DOHH2 (cell line): ENCODE results near the gene SUGCT.

Experiments
- EZH2phosphoT487 ChIP-seq: fragments of 200-600 bp; sonication (generic); IDR thresholded peaks from 2 replicates; pipeline ENCODE4 v1.6.1; 2017; ENCODE audit warnings: borderline replicate concordance, mild to moderate bottlenecking, antibody characterized with exemption, low read length, moderate library complexity, mixed read lengths
- TF ChIP-seq, protein P1 (sequence below): fragments of 200-600 bp; sonication (generic); IDR thresholded peaks from one replicate; pipeline ENCODE4 v1.5.1; 2014; ENCODE audit warnings: antibody characterized with exemption, mild to moderate bottlenecking, low read depth, low read length; ENCODE audit not compliant: poor library complexity, severe bottlenecking

DNA sequence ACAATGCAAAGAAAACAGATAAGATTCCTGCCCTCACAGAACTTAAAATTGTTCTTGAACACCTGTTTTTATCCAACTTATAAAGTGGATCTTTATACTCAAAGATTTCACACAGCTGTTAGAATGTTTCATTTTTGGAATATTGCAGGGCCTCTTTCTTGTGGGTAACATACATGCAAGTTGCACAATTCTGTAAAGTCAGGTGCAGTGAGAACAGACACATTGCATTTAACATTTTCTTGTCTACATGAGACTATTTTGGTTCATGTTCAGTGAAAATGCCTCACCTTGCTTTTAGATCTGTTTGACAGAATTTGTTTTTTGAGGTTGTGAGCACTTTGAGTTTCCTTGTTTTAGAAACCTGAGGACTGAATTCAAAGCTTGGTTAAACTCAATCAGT, 707.8 kb downstream of the SUGCT start:
- TF ChIP-seq EZH2phosphoT487 = no peak
- TF ChIP-seq, protein P1, sequence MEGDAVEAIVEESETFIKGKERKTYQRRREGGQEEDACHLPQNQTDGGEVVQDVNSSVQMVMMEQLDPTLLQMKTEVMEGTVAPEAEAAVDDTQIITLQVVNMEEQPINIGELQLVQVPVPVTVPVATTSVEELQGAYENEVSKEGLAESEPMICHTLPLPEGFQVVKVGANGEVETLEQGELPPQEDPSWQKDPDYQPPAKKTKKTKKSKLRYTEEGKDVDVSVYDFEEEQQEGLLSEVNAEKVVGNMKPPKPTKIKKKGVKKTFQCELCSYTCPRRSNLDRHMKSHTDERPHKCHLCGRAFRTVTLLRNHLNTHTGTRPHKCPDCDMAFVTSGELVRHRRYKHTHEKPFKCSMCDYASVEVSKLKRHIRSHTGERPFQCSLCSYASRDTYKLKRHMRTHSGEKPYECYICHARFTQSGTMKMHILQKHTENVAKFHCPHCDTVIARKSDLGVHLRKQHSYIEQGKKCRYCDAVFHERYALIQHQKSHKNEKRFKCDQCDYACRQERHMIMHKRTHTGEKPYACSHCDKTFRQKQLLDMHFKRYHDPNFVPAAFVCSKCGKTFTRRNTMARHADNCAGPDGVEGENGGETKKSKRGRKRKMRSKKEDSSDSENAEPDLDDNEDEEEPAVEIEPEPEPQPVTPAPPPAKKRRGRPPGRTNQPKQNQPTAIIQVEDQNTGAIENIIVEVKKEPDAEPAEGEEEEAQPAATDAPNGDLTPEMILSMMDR = no peak
